ENCODE data around the gene SLC38A2. TPM values are rescaled to one million over a fixed set of nuclear protein-coding genes. Genes with fewer than 3 reads are reported as not detected.
"Not testable (repeated sequence)": the region's sequence is repeated elsewhere in the genome, so short reads cannot be mapped to it uniquely, and the experiment has no call there.

The SLC38A2 gene
- total and polyA plus RNA-seq, 2 donors (not counting 1 experiment from before 2014, with no cell fraction given): 61.6 to 202 TPM

DNA sequence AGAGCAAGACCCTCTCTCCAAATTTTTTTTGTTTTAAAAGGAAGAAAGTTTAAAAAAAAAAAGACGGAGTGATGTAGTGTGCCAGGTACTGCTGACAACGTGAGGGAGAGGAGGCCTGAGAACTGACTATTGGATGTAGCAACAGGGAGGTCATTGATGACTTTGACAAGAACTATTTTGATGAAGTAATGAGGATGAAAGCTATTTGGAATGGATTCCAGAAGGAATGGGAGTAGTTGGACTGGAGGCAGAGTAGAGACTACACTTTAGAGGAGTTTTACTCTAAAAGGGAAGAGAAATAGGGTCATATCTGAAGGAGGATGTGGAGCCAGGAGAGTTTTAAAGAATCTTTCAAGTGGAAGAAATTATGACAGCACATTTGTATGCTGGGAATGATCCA, 27.8 kb upstream of the SLC38A2 start:
- POLR2A ChIA-PET: no interaction called here

DNA sequence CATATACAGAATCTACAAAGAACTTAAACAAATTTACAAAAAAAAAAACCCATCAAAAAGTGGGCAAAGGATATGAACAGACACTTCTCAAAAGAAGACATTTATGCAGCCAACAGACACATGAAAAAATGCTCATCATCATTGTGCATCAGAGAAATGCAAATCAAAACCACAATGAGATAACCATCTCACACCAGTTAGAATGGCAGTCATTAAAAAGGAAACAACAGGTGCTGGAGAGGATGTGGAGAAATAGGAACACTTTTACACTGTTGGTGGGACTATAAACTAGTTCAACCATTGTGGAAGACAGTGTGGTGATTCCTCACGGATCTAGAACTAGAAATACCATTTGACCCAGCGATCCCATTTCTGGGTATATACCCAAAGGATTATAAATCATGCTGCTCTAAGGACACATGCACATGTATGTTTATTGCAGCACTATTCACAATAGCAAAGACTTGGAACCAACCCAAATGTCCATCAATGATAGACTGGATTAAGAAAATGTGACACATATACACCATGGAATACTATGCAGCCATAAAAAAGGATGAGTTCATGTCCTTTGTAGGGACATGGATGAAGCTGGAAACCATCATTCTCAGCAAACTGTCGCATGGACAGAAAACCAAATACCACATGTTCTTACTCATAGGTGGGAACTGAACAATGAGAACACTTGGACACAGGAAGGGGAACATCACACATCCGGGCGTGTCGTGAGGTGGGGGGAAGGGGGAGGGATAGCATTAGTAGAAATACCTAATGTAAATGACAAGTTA, 27.1 kb upstream of the SLC38A2 start:
- peak overlapping the region; percentile 44 for H3K27ac Mint-ChIP-seq
- H3K27me3 Mint-ChIP-seq; H3K9me3 Mint-ChIP-seq (ENCODE audit: insufficient read depth); POLR2A ChIA-PET; H2AFZ ChIP-seq (ENCODE audit: insufficient read depth, low read depth, low read length, poor library complexity, severe bottlenecking); H3K79me2 ChIP-seq (ENCODE audit: control insufficient read depth, insufficient read depth, low read length); H4K20me1 ChIP-seq (ENCODE audit: control insufficient read depth, insufficient read depth, low read length, poor library complexity, severe bottlenecking); H3K4me3 ChIP-seq (ENCODE audit: control extremely low read depth in 1 of 5, extremely low read depth in 1 of 5, insufficient read depth in 1 of 5, low read depth in 2 of 5, low read length in 4 of 5); CTCF ChIA-PET; H3K27ac ChIP-seq (ENCODE audit: low read length in 2 of 2); H3K36me3 ChIP-seq (replicated peaks in 1 of 2; ENCODE audit: control extremely low read depth in 1 of 2, control insufficient read depth in 1 of 2, extremely low read depth in 1 of 2, insufficient read depth in 2 of 2, low read length in 1 of 2); H3K4me2 ChIP-seq (replicated peaks; ENCODE audit: low read depth, low read length, poor library complexity, severe bottlenecking); H3K9me3 ChIP-seq (ENCODE audit: control extremely low read depth in 1 of 3, control insufficient read depth in 2 of 3, insufficient read depth in 1 of 3, low read length in 2 of 3); intact Hi-C loops (cut with micrococcal nuclease); ATAC-seq (ENCODE audit: low read depth); H3K27me3 ChIP-seq (replicated peaks in 1 of 4; ENCODE audit: control extremely low read depth in 1 of 4, control insufficient read depth in 3 of 4, insufficient read depth in 4 of 4, low read length in 3 of 4); DNase-seq; H3K9ac ChIP-seq (ENCODE audit: low read length); H3K4me3 Mint-ChIP-seq: not testable (repeated sequence)
- peaks cover 17 to 24% of the 10 kb centered on the region in 2 donors for H3K4me1 ChIP-seq (ENCODE audit: control insufficient read depth in 2 of 2, insufficient read depth in 2 of 2, low read length in 2 of 2)
- peaks cover 46% of the 10 kb centered on the region for H3K4me1 Mint-ChIP-seq
- 100% methylated on average over 1 of the region's 6 CpGs for WGBS (ENCODE audit: insufficient coverage)

More for the DNA sequence above, 27.8 kb upstream of the SLC38A2 start:
- intact Hi-C loops (cut with micrococcal nuclease): no loop called here
- H3K27ac Mint-ChIP-seq: peak overlapping the region; percentile 38
- H3K27me3 Mint-ChIP-seq: no peaks in the 10 kb centered on the region
- 100% methylated on average over 2 of the region's 2 CpGs for whole genome bisulfite sequencing (ENCODE audit: insufficient coverage)
- no peaks in the 10 kb centered on the region for H3K9me3 ChIP-seq (ENCODE audit: control extremely low read depth in 1 of 3, control insufficient read depth in 2 of 3, insufficient read depth in 1 of 3, low read length in 2 of 3)
- H3K27me3 ChIP-seq (replicated peaks in 1 of 4; ENCODE audit: control extremely low read depth in 1 of 4, control insufficient read depth in 3 of 4, insufficient read depth in 4 of 4, low read length in 3 of 4): no peaks in the 10 kb centered on the region
- no peak overlapping the region for H3K27ac ChIP-seq (ENCODE audit: low read length in 2 of 2)
- DNase-seq: no peak
- CTCF ChIA-PET: no interaction called here
- H3K4me3 Mint-ChIP-seq: no peak overlapping the region
- H3K4me2 ChIP-seq (replicated peaks; ENCODE audit: low read depth, low read length, poor library complexity, severe bottlenecking): no peak overlapping the region
- peaks cover 51% of the 10 kb centered on the region for H3K4me1 Mint-ChIP-seq
- H3K79me2 ChIP-seq (ENCODE audit: control insufficient read depth, insufficient read depth, low read length): no peaks in the 10 kb centered on the region
- peaks cover 20 to 26% of the 10 kb centered on the region in 2 donors for H3K4me1 ChIP-seq (ENCODE audit: control insufficient read depth in 2 of 2, insufficient read depth in 2 of 2, low read length in 2 of 2)
- H4K20me1 ChIP-seq (ENCODE audit: control insufficient read depth, insufficient read depth, low read length, poor library complexity, severe bottlenecking): no peaks in the 10 kb centered on the region
- no peak overlapping the region for H3K9ac ChIP-seq (ENCODE audit: low read length)
- H3K4me3 ChIP-seq (ENCODE audit: control extremely low read depth in 1 of 5, extremely low read depth in 1 of 5, insufficient read depth in 1 of 5, low read depth in 2 of 5, low read length in 4 of 5): no peak overlapping the region
- peaks cover 1 to 4% of the 10 kb centered on the region in 2 experiments for H3K36me3 ChIP-seq (replicated peaks in 1 of 2; ENCODE audit: control extremely low read depth in 1 of 2, control insufficient read depth in 1 of 2, extremely low read depth in 1 of 2, insufficient read depth in 2 of 2, low read length in 1 of 2)
- TF ChIP-seq, protein P1, sequence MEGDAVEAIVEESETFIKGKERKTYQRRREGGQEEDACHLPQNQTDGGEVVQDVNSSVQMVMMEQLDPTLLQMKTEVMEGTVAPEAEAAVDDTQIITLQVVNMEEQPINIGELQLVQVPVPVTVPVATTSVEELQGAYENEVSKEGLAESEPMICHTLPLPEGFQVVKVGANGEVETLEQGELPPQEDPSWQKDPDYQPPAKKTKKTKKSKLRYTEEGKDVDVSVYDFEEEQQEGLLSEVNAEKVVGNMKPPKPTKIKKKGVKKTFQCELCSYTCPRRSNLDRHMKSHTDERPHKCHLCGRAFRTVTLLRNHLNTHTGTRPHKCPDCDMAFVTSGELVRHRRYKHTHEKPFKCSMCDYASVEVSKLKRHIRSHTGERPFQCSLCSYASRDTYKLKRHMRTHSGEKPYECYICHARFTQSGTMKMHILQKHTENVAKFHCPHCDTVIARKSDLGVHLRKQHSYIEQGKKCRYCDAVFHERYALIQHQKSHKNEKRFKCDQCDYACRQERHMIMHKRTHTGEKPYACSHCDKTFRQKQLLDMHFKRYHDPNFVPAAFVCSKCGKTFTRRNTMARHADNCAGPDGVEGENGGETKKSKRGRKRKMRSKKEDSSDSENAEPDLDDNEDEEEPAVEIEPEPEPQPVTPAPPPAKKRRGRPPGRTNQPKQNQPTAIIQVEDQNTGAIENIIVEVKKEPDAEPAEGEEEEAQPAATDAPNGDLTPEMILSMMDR (IDR thresholded peaks at IDR 0.05): no peak
- no peak for TF ChIP-seq EZH2 (IDR thresholded peaks at IDR 0.05; ENCODE audit: borderline replicate concordance, insufficient read depth, low read depth, low read length, poor library complexity, severe bottlenecking)
- ATAC-seq (ENCODE audit: low read depth): no peak
- H3K9me3 Mint-ChIP-seq (ENCODE audit: insufficient read depth): peaks cover 3% of the 10 kb centered on the region
- H2AFZ ChIP-seq (ENCODE audit: insufficient read depth, low read depth, low read length, poor library complexity, severe bottlenecking): no peak overlapping the region
